ENCODE measurements around the gene CTH. TPM values are rescaled to one million over a fixed set of nuclear protein-coding genes. Genes with fewer than 3 reads are reported as not detected.
"Not testable (repeated sequence)": the region's sequence is repeated elsewhere in the genome, so short reads cannot be mapped to it uniquely, and the experiment has no call there.

The CTH gene
- 20.2 TPM for total RNA-seq (ENCODE audit: unreplicated experiment)
- long read RNA-seq, transcript CTH-202 (12 exons, 1,805 nt) = major isoform, 20 of 27 reads
- long read RNA-seq, partial matches to known transcripts = 4 of 27 reads
- long read RNA-seq, other reads (novel, unspliced or antisense) = 3 of 27 reads

- no peaks in the 10 kb centered on the region for H3K9me3 Mint-ChIP-seq (ENCODE audit: unreplicated experiment)
- peak within 1 kb of the TSS; percentile 99 for H3K27ac Mint-ChIP-seq (ENCODE audit: unreplicated experiment)
- peak within 1 kb of the TSS; percentile 100 for H3K4me3 Mint-ChIP-seq (ENCODE audit: unreplicated experiment)
- TF ChIP-seq CTCF (IDR thresholded peaks at IDR 0.05; ENCODE audit: unreplicated experiment) = no peak
- H3K27me3 Mint-ChIP-seq (ENCODE audit: unreplicated experiment) = peaks cover 5% of the 10 kb centered on the region
- no peaks in the 10 kb centered on the region for H3K36me3 Mint-ChIP-seq (ENCODE audit: low read depth, unreplicated experiment)
- H3K4me1 Mint-ChIP-seq (ENCODE audit: unreplicated experiment) = peaks cover 17% of the 10 kb centered on the region
- peak; percentile 94 for DNase-seq (ENCODE audit: low spot score)
Observed at GRCh38 chr1:70410604-70411359, at the start of gene CTH. TSS of gene CTH (plus strand) at chr1:70411268. CDS start at chr1:70411416, 148 bp downstream.

GRCh38 chr1:70361727-70362398 is 49.2 kb upstream of the CTH start:
- Mint-ChIP-seq H3K27me3 (ENCODE audit: unreplicated experiment) (no peaks in the 10 kb centered on the region), H3K4me3 (ENCODE audit: unreplicated experiment) (no peak overlapping the region)
- DNase-seq (ENCODE audit: low spot score) = peak; percentile 20

GRCh38 chr1:70364439-70364838 is 46.6 kb upstream of the CTH start:
- DNase-seq (ENCODE audit: low spot score) = no peak
- Mint-ChIP-seq H3K36me3 (ENCODE audit: low read depth, unreplicated experiment) (no peaks in the 10 kb centered on the region), H3K9me3 (ENCODE audit: unreplicated experiment) (no peaks in the 10 kb centered on the region), H3K4me3 (ENCODE audit: unreplicated experiment) (no peak overlapping the region), H3K27me3 (ENCODE audit: unreplicated experiment) (no peaks in the 10 kb centered on the region), H3K4me1 (ENCODE audit: unreplicated experiment) (peaks cover 23% of the 10 kb centered on the region), H3K27ac (ENCODE audit: unreplicated experiment) (peak overlapping the region; percentile 48)
- no peak for TF ChIP-seq CTCF (IDR thresholded peaks at IDR 0.05; ENCODE audit: unreplicated experiment)

More at GRCh38 chr1:70361727-70362398, 49.2 kb upstream of the CTH start:
- Mint-ChIP-seq H3K27ac (ENCODE audit: unreplicated experiment) (peak overlapping the region; percentile 95), H3K4me1 (ENCODE audit: unreplicated experiment) (peaks cover 21% of the 10 kb centered on the region), H3K9me3 (ENCODE audit: unreplicated experiment) (no peaks in the 10 kb centered on the region), H3K36me3 (ENCODE audit: low read depth, unreplicated experiment) (no peaks in the 10 kb centered on the region)
- TF ChIP-seq CTCF (IDR thresholded peaks at IDR 0.05; ENCODE audit: unreplicated experiment) = no peak

- H3K4me3 Mint-ChIP-seq (ENCODE audit: unreplicated experiment); H3K36me3 Mint-ChIP-seq (ENCODE audit: low read depth, unreplicated experiment); DNase-seq (ENCODE audit: low spot score); H3K9me3 Mint-ChIP-seq (ENCODE audit: unreplicated experiment); H3K27ac Mint-ChIP-seq (ENCODE audit: unreplicated experiment); H3K27me3 Mint-ChIP-seq (ENCODE audit: unreplicated experiment): not testable (repeated sequence)
- H3K4me1 Mint-ChIP-seq (ENCODE audit: unreplicated experiment) = peaks cover 22% of the 10 kb centered on the region
Observed at GRCh38 chr1:70366425-70366952, 44.6 kb upstream of the CTH start.

GRCh38 chr1:70366997-70367396 is 44.1 kb upstream of the CTH start:
- not testable (repeated sequence) for H3K36me3 Mint-ChIP-seq (ENCODE audit: low read depth, unreplicated experiment); DNase-seq (ENCODE audit: low spot score); H3K9me3 Mint-ChIP-seq (ENCODE audit: unreplicated experiment); H3K27ac Mint-ChIP-seq (ENCODE audit: unreplicated experiment); H3K27me3 Mint-ChIP-seq (ENCODE audit: unreplicated experiment); H3K4me3 Mint-ChIP-seq (ENCODE audit: unreplicated experiment)
- H3K4me1 Mint-ChIP-seq (ENCODE audit: unreplicated experiment) = peaks cover 17% of the 10 kb centered on the region

- H3K4me3 Mint-ChIP-seq (ENCODE audit: unreplicated experiment); DNase-seq (ENCODE audit: low spot score); H3K9me3 Mint-ChIP-seq (ENCODE audit: unreplicated experiment); H3K27ac Mint-ChIP-seq (ENCODE audit: unreplicated experiment); H3K36me3 Mint-ChIP-seq (ENCODE audit: low read depth, unreplicated experiment); H3K27me3 Mint-ChIP-seq (ENCODE audit: unreplicated experiment): not testable (repeated sequence)
- peaks cover 13% of the 10 kb centered on the region for H3K4me1 Mint-ChIP-seq (ENCODE audit: unreplicated experiment)
Observed at GRCh38 chr1:70367397-70367796, 43.7 kb upstream of the CTH start.

GRCh38 chr1:70371586-70371985 is 39.5 kb upstream of the CTH start:
- H3K36me3 Mint-ChIP-seq (ENCODE audit: low read depth, unreplicated experiment); H3K4me3 Mint-ChIP-seq (ENCODE audit: unreplicated experiment); H3K27ac Mint-ChIP-seq (ENCODE audit: unreplicated experiment); H3K4me1 Mint-ChIP-seq (ENCODE audit: unreplicated experiment); DNase-seq (ENCODE audit: low spot score); H3K27me3 Mint-ChIP-seq (ENCODE audit: unreplicated experiment); H3K9me3 Mint-ChIP-seq (ENCODE audit: unreplicated experiment): not testable (repeated sequence)

Measured in endothelial cell (in vitro differentiated cells).